Measurements from ENCODE around the gene PTPN12. TPM values are rescaled to one million over a fixed set of nuclear protein-coding genes. Genes with fewer than 3 reads are reported as not detected.
"Not testable (repeated sequence)": the region's sequence is repeated elsewhere in the genome, so short reads cannot be mapped to it uniquely, and the experiment has no call there.

PTPN12 gene
- polyA plus RNA-seq, 10 donors = 41.3 to 88.1 (median 67.6) TPM

DNA sequence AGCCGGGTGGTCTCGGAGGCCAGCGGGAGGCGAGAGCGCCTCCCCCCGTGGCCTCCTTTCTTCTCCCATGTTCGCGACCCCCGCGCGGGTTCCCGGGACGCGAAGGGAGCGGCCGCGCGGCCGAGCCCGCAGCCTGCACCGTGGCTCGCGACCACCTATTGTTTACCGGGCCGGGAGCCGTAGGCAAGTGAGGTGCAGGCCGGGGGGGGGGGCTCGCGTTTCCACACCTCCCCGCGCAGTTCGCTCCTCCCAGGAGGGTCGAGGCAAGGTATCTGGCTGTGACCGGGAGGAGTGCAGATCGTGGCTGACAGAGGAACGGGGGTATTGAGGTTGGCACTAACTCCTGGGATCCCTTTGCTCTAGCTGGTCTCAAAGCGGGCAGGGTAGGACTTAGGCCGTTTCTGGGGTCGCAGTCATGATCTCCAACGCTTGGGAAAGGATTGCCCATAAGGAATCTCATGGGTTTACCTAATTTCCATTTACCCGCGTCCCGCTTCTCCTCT, 734 bp downstream of the PTPN12 start:
- peak; percentile 17 to 79 (median 48) for DNase-seq

DNA sequence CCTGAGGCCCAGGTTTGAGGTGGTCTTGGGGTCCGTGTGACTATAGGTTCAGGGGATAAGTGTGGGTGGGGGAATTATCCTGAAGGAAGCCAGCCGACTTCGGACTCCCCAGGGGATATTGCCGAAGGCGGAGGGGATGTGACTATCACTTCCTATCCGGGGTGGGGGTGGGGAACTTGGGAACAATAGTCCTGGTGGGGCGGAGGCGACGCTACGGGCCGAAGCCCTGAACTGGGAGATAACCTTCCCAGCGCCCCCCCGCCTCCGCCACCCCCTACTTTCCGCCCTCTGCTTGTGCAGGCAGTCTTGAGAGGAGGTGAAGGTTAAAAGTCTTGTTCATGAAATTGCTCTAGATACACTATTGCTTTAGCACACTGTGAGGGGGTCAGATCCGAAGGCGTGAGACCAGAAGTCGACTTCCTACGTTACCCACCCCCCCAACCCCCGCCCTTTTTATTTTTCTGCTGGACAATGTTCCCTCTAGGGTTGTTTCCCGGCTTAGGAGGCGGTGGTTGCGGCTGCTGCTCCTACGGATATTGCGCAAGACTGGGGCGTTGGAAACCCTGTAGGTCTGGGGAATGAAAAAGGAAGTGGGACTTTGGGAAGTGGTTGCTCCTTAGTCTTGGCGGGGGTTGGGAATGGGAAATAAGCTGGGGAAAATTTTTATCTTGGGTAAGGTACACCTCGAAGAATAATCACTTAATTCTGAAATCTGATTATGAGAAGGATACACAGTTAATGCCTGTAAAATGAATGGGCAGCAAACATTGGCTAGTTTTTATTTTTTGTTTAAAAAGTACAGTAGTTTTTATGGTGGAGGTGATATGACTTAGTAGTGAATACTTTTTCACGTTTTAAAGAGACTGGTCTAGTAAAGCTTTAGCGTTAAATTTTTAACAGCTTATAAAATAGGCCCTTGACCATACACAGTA, 1.5 kb downstream of the PTPN12 start:
- peak; percentile 90 to 94 (median 91) for DNase-seq

DNA sequence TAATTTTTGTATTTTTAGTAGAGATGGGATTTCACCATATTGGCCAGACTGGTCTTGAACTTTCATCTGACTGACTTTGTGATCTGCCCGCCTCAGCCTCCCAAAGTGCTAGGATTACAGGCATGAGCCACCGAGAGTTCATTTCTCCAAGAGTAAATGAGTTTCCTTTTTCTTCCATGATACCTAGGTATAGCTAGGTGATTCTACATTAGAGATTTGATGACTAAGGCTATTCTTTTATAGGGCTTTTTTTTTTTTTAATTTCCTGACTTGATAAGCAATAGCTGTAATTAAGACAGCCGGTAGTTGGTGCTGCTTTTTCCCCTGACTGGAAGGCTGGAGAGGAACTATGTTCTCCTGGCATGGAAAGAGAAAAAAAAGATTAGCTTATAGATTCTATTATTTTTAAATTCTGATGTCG, 3.3 kb downstream of the PTPN12 start:
- no peak for DNase-seq

DNA sequence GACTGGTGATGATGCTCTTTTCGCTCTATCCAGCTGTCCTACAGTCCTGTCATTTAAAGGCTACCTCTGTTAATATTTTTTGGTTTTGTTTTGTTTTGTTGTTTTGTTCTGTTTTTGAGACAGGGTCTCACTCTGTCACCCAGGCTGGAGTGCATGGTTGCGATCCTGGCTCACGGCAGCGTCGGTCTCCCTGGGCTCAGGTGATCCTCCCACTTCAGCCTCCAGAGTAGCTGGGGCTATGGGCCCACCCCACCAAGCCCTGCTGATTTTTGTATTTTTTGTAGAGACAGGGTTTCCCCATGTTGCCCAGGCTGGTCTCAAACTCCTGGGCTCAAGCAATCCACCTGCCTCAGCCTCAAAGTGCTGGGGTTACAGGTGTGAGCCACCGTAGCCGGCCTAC, 3.9 kb downstream of the PTPN12 start:
- not testable (repeated sequence) for DNase-seq

DNA sequence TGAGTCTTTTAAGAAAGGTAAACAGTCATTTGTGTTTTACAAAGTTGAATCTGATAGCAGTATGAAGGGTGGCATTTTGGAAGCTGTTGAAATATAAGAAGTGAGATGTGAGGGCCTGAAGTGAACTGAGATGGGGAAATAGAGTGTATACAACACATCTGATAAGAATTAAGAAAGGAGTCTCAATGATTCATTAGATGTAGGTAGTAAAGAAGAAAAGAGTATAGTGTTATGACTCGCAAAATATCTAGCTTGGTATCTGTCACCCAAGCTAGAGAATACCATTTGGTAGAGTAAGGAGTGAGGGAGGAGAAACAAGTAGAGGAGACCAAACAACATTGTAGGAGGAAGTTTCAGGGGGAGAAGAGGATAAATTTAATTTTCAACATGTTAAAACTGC, 5.3 kb downstream of the PTPN12 start:
- DNase-seq = no peak

DNA sequence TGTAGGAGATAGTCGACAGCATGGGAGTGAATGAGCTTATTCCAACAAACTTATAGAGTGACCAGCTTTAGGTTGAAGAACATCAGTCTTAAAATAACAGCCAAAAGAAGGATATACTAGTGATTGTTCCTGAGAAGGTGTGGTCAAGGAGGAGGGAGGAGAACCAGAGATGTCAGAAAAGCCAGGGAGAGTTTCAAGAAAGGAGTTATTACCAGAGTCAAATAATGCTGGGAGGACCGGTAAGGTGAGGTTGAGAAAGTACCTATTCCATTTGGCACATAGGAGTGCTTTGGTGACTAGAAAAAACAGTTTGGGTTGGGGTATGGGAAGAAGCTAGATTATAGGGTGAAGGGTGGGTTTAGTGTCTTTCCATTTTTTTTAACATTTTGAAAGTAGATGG, 5.8 kb downstream of the PTPN12 start:
- no peak for DNase-seq

DNA sequence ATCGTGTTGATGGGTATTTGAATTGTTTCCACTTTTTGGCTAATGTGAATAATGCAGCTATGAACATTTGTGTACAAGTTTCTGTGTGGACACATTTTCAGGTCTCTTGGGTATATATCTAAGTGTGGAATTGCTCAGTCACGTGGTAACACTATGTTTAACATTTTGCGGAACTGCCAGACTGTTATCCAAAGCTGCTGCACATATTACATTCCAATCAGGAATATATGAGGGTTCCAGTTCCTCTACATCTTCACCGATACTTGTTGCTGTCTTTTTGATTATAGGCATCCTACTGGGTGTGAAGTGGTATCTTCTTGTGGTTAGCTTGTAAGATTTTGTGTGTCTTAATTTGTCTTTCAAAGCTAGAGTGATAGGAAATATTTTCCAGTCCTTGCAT, 6.8 kb downstream of the PTPN12 start:
- no peak for DNase-seq

DNA sequence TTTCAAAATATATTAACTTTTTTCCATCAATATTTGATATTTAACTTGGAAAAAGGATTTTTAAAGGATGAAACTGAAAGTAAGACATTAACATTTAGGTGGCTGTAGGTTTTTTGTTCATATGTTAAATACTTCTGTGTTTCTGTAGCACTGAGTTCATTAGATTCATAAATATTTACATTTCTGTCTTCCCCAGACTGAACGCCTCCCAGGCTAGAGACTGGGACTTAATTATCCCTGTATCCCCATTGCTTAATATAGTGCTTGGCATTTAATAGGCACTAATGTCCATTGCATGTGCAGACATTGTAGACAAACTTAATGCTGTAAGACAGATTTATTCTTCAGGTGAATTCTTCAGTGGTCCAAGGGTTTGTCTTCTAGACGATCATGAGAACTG, 7.4 kb downstream of the PTPN12 start:
- DNase-seq = no peak

DNA sequence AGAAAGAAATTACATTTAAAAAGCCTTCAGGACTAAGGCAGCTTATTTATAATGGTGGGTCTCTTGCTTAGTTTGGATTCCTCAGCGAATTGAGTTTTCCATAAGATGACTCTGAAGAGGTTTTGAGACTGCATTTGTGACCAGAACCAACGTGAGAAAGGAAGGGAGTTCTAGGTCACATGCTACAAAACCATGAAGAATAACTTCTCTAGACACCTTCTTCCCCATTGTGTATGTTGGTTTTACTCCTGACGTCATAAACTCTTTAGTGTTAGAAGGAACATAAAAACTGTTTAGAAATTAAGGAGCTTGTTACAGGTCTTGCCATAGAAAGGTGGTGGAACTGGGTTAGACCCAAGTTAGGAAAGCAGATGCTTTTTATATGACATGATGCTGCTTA, 11.1 kb downstream of the PTPN12 start:
- no peak for DNase-seq

DNA sequence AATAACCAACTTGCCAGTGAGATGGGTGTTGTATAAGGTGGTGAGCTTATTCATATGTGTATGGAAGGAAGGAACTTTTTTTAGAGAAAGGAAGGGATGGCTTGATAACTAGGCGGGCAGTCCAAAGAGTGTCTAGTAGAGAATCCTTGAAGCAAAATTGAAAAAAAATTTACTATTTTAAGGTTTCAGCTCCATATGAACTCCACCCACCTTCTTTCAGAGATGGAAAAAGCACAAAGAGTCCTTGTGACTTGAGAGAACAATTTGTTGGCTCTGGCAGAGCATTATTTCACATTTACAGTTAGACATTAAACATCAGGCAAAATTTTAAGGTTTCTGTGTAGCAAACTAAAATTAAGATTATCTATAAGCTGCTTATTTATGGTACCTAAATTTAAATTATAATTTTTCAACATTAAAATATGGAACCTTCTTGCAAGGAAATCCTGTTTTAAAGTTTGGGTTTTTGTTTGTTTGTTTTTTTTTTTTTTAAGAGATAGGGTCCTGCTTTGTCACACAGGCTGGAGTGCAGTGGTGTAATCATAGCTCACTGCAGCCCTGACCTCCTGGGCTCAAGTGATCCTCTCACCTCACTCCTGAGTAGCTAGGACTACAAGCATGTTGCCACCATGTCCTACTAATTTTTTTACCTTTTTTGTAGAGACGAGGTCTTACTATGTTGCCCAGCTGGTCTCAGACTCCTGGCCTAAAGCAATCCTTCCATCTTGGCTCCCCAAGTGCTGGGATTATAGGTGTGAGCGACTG, 12.2 kb downstream of the PTPN12 start:
- DNase-seq = no peak

DNA sequence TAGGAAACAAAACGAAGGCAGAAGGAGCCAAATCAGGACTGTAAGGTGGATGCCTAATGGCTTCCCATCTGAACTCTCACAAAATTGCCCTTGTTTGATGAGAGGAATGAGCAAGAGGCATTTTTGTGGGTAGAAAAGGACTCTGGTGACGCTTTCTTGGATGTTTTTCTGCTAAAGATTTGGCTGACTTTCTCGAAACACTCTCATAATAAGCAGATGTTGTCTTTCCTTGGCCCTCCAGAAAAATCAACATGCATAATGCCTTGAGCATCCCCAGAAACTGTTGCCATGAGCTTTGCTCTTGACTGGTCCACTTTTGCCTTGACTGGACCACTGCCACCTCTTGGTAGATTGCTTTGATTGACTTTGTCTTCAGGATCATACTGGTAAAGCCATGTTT, 13.5 kb downstream of the PTPN12 start:
- DNase-seq = peak in 1 of 3 donors; percentile 38

DNA sequence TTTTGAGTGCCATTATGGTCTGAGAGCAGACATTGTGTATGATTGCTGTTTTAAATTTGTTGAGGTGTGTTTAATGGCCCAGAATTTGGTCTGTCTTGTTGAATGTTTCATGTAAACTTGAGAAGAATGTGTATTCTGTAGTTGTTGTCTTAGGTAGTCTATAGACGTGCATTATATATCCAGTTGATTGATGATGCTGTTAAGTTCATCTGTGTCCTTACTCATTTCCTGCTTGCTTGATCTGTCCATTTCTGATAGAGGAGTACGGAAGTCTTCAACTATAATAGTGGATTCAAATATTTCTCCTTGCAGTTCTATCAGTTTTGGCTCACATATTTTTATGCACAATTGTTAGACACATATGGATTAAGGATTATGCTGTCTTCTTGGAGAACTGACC, 16.0 kb downstream of the PTPN12 start:
- DNase-seq = no peak

DNA sequence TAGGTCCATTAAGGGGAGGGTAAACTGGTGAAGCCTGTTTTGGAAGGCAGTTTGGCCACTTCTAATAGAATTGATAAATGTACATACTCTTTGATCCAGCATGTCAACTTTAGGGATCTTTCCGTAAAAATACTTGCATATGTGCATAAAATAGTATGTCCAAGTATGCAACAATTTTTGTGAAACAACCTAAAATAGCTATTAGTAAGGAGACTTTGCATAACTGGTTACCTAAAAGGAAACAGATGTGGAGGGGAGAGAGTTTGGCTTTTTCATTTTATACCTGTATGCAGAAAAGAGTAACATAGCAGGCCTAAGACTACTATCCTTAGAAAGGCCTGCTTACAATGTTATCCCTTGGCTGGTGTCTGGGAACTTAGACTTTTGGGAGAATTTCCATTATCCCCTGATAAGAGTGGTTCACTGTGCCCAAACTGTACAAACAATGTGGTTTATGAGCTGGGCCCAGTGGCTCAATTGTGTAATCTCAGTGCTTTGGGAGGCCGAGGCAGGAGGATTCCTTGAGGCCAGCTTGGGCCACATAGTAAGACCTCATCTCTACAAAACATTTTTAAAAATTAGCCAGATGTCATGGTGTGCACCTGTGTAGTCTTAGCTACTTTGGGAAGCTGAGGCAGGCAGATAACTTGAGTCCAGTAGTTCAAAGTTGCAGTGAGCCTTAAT, 21.3 kb downstream of the PTPN12 start:
- no peak for DNase-seq

DNA sequence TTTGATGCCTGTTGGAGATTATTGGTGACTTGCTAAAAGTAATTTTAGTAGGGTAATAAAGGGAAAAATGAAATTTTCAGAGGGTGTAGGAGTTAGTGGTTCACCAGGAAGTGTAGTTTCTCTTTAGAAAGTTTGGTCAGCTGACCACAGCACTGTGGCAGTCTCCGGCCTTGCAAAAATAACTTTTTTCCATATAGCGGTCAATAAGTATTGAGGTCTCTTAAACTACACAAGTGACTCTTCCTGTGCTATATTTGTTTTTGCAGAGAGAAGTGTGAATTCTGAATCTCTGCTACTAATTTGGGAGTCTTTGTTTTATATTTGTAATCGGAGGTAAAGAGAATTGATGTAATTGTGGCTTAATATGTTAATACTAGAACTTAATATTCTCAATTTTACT, 24.3 kb downstream of the PTPN12 start:
- DNase-seq = no peak

DNA sequence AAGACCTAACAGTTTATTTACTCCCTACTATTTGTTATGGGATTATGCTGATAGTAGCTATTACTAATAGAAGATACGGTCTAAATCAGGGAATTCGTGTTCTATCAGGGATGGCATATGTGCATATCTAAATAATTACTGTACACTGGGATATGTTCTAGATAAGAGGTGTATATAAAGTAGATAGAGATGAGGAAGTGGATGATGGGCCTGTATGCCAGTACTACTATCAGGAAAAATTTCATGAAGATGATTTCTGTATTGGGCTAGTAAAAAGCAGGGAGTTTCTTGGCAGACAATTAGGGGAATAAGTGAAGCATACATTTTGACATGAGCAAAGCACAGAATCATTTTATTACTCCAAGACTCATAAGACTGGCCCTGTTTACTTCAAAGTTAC, 26.2 kb downstream of the PTPN12 start:
- DNase-seq = no peak

DNA sequence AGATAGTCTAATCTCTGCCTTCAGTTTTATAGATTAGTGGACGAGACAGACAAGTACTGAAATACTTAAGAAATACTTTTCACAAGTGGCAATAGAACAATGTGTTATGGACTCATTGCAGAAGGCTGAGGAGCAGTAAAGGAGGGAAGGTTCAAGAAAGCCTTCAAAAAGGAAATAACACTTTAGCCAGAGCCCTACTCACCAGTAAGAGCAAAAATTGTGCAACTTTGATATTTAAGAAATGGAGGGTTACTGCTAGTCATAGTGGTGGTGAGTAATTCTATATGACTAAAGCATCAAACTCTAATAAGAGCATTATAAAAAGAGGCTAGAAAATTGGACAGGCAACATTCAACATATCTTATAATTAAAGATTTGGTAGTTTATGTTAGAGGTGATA, 28.8 kb downstream of the PTPN12 start:
- no peak for DNase-seq

DNA sequence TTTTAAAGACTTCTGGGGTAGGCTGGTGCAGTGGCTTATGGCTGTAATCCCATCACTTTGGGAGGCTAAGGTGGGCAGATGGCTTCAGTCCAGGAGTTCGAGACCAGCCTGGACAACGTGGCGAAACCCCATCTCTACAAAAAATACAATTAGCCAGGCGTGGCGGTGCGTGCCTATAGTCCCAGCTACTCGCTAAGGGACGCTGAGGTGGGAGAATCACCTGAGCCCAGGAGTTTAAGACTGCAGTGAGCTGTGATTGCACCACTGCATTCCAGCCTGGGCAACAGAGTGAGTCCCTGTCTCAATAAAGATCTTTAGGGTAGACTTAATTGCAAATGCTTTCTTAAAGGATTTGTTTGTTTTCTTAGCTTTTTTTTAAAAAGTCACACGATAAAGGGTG, 29.3 kb downstream of the PTPN12 start:
- no peak for DNase-seq

DNA sequence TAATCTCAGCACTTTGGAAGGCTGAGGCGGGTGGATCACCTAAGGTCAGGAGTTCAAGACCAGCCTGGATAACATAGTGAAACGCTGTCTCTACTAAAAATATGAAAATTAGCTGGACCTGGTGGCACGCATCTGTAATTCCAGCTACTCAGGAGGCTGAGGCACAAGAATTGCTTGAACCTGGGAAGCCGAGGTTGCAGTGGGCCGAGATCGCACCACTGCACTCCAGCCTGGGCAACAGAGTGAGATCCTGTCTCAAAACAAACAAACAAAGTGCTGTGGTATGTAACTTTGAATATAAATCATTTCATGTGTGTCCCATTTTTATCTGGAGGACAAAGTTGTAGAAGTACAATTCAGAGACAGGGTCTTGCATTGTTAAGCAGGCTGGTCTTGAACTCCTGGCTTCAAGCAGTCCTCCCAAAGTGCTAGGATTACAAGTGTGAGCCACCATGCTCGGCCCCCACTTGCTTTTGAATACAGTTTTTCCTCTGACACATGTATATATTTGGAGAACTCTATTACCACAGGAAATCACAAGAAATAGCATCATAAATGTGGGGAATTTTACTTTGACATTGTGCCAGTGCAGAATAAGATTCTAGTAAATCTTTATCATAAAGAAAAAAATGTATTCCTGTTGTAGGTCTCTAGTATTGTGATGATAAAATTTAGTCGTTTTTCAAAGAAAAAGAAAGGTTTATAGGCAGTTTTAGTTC, 32.6 kb downstream of the PTPN12 start:
- no peak for DNase-seq

DNA sequence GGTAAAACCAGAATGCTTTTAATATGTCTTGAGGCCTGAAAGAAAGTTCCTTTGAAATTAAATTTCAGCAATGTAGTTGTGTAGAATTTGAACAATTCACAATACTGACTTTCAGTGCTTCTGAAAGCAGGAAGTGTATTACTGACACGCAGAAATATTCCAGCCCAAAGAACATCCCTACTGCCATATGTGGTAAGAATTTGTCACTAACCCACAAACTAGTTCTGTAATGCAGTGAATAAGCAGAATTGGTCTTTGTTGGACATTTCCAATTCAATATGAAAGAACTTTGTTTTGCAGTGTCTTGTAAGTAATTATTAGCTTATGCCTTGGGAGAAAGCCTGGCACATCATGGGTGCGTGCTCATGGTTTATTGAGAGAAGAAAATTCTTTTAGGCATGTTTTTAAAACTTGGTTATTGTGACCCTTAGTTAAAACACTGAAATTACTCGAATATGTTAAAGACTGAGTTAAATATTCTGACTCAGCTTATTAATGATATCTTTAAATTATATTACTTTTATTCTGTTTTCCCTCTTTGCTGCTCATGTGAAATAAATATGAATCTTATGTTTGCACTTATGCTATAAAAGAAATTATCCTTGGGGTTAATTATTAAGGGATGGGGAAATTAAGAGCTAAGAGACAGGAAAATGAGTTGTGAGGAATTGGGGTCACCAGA, 33.4 kb downstream of the PTPN12 start:
- peak in 2 of 3 donors; percentile 28 to 55 for DNase-seq

DNA sequence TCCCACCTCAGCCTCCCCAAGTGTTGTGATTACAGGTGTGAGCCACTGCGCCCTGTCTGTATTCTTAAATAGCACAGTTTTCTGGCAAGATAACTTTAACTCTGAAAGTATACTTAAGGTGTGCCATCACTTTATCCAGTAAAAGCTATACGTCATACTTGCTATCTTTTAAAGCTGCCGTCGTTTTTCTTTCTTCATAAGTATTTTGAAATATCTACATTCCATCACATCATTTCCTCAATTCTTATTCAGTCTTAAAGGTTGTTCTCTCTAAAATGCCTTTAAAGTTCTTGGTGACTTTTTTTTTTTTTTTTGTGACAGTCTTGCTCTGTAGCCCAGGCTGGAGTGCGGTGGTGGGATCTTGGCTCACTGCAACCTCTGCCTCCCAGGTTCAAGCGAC, 34.7 kb downstream of the PTPN12 start:
- DNase-seq = no peak

DNA sequence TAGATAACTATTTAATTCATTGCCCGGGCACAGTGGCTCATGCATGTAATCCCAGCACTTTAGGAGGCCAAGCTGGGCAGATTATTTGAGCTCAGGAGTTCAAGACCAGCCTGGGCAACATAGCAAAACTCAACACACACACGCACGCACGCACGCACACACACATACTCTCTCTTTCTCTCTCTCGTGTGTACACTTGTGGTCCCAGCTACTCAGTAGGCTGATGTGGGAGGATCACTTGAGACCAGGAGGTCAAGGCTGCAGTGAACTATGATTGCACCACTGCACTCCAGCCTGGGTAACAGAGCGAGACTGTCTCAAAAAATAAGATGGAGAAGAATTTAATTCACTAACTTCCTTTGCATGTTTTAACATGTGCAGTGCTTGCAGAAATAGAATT, 38.1 kb downstream of the PTPN12 start:
- no peak for DNase-seq

Measured in muscle of back (tissue), 11 donors.